ENCODE data around the gene LARGE1. TPM values are rescaled to one million over a fixed set of nuclear protein-coding genes. Genes with fewer than 3 reads are reported as not detected.

Gene LARGE1
- total RNA-seq, 1 donor, result 15.0 TPM

DNA sequence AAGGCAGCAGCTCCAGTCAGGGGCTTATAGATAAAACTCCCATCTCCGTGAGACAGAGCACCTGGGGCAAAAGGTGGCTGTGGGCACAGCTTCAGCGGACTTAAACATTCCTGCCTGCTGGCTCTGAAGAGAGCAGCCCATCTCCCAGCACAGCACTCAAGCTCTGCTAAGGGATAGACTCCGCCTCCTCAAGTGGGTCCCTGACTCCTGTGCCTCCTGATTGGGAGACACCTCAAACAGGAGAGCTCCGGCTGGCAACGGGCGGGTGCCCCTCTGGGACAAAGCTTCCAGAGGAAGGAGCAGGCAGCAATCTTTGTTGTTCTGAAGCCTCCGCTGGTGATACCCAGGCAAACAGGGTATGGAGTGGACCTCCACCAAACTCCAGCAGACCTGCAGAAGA lies 279.4 kb downstream of the LARGE1 start:
- TF ChIP-seq, protein P1, sequence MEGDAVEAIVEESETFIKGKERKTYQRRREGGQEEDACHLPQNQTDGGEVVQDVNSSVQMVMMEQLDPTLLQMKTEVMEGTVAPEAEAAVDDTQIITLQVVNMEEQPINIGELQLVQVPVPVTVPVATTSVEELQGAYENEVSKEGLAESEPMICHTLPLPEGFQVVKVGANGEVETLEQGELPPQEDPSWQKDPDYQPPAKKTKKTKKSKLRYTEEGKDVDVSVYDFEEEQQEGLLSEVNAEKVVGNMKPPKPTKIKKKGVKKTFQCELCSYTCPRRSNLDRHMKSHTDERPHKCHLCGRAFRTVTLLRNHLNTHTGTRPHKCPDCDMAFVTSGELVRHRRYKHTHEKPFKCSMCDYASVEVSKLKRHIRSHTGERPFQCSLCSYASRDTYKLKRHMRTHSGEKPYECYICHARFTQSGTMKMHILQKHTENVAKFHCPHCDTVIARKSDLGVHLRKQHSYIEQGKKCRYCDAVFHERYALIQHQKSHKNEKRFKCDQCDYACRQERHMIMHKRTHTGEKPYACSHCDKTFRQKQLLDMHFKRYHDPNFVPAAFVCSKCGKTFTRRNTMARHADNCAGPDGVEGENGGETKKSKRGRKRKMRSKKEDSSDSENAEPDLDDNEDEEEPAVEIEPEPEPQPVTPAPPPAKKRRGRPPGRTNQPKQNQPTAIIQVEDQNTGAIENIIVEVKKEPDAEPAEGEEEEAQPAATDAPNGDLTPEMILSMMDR (IDR thresholded peaks at IDR 0.05; ENCODE audit: insufficient read depth, low read length), result no peak
- no peak overlapping the region for H3K4me3 ChIP-seq (ENCODE audit: low read depth, low read length)
- no peak for DNase-seq (ENCODE audit: low read depth)

DNA sequence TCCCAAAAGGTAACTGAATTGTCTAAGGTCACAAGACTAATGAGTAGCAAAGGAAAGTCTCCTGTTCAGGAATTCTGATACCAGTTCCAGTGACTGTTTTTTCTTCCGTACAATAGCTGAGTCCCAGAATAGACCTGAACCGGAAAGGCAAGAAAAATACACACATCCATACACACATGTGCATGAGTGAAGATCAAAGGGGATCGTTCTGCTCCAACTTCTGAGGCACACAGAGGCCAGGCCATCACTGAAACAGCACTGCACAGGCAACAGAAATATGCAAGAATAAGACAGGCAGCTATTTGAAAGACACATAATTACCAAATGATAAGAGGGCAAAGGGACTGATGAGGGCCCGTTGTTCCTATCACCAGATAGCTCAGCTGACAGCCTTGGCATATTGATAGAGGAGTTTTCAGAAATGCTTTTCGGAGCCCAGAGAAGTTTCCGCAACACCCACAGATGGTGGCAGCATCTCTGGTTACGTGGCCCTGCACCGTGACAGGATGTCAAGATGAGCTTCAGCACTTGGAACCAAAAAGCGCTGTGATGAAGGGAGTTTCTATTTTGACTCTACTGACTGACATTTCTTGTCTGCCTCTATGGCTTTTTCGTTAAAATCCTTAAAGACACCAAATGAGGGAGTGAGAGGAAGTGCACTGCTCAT lies 280.6 kb downstream of the LARGE1 start:
- H3K4me3 ChIP-seq (ENCODE audit: low read depth, low read length), result no peak overlapping the region
- DNase-seq (ENCODE audit: low read depth), result no peak
- TF ChIP-seq, protein P1 (IDR thresholded peaks at IDR 0.05; ENCODE audit: insufficient read depth, low read length), result no peak

DNA sequence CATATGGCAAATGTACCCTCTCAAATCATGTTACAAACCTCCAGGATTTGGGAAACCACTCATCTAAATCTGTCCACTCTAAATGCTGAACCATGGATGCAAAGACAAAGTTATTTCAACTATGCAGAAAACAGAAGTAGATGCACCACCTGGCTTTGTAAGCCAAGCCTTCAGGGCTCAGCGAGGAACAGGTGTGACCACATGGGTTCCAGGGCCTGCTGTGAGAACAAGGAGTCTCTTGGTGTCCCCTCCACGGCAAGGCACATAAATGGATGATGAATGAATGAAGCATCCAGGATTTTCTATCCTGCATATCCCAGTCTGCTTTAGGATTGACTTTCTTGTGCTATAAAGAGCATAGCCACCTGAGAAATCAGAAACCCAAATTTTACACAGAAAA lies 284.5 kb downstream of the LARGE1 start:
- H3K4me3 ChIP-seq (ENCODE audit: low read depth, low read length), result no peak overlapping the region

GRCh38 chr22:33631777-33632176 lies 288.5 kb downstream of the LARGE1 start:
- no peak overlapping the region for H3K4me3 ChIP-seq (ENCODE audit: low read depth, low read length)
- no peak for DNase-seq (ENCODE audit: low read depth)
- TF ChIP-seq, protein P1 (IDR thresholded peaks at IDR 0.05; ENCODE audit: insufficient read depth, low read length), result no peak

More for the DNA sequence above, 284.5 kb downstream of the LARGE1 start:
- no peak for DNase-seq (ENCODE audit: low read depth)
- TF ChIP-seq, protein P1 (IDR thresholded peaks at IDR 0.05; ENCODE audit: insufficient read depth, low read length), result no peak

DNA sequence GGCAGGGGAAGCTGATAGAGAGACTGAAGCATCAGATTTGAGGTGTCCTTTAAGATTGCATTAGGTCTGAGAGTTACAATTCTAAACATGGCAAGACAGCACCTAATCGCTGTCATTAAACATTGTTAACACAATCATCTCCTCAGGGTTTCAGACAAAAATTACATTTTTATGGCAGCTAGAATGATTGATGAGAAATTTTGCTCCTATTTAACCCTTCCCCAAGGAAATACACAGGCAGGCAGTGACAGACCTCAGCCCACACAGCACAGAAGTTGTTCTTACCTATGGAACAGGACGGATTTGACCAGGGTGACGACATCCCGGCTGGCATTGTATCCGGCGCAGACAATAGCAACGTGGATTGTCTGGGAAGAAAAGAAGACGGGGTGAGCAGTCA lies 294.3 kb downstream of the LARGE1 start:
- H3K4me3 ChIP-seq (ENCODE audit: low read depth, low read length), result no peak overlapping the region
- TF ChIP-seq, protein P1 (IDR thresholded peaks at IDR 0.05; ENCODE audit: insufficient read depth, low read length), result no peak
- no peak for DNase-seq (ENCODE audit: low read depth)

DNA sequence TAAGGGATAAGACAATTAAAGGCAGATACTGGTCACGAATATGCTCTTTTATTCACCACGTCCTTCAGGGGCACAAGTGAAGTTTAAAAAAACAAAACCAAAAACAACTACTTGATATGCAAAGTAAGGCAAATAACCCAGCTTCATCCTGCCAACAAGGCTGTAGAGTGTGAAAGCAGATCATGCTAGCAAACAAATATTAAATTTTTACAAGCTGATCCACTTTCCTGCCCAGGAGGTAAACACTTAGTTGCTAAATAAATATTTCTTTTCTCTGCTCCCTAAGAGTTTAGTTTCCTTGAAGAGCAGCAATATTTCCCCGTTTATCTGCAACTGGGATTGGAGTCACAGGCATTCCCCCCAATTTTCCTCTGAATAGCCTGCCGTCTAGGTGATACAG lies 300.2 kb downstream of the LARGE1 start:
- DNase-seq (ENCODE audit: low read depth), result no peak
- TF ChIP-seq, protein P1 (IDR thresholded peaks at IDR 0.05; ENCODE audit: insufficient read depth, low read length), result no peak
- no peak overlapping the region for H3K4me3 ChIP-seq (ENCODE audit: low read depth, low read length)

GRCh38 chr22:33606504-33606903 lies 313.8 kb downstream of the LARGE1 start:
- TF ChIP-seq, protein P1 (IDR thresholded peaks at IDR 0.05; ENCODE audit: insufficient read depth, low read length), result no peak
- no peak overlapping the region for H3K4me3 ChIP-seq (ENCODE audit: low read depth, low read length)
- DNase-seq (ENCODE audit: low read depth), result no peak
